ENCODE data around the gene PPP6R3.

The PPP6R3 gene

GRCh38 chr11:68504432-68505066 lies 44.0 kb downstream of the PPP6R3 start:
- no peak for TF ChIP-seq CTCF (IDR thresholded peaks at IDR 0.05; ENCODE audit: unreplicated experiment in 3 of 3)
- Mint-ChIP-seq H3K27ac (peak overlapping the region; percentile 22 to 62 (median 38)), H3K4me3 (no peak overlapping the region), H3K9me3 (no peaks in the 10 kb centered on the region), H3K27me3 (ENCODE audit: low read depth) (no peaks in the 10 kb centered on the region), H3K36me3 (ENCODE audit: low read depth) (peaks cover 6% of the 10 kb centered on the region), H3K4me1 (peaks cover 71% of the 10 kb centered on the region)

GRCh38 chr11:68505596-68505995 lies 45.0 kb downstream of the PPP6R3 start:
- no peaks in the 10 kb centered on the region for H3K9me3 Mint-ChIP-seq
- H3K4me3 Mint-ChIP-seq, result no peak overlapping the region
- H3K36me3 Mint-ChIP-seq (ENCODE audit: low read depth), result peaks cover 6% of the 10 kb centered on the region

GRCh38 chr11:68506908-68507307 lies 46.4 kb downstream of the PPP6R3 start:
- no peaks in the 10 kb centered on the region for H3K9me3 Mint-ChIP-seq
- H3K27me3 Mint-ChIP-seq (ENCODE audit: low read depth), result no peaks in the 10 kb centered on the region
- H3K36me3 Mint-ChIP-seq (ENCODE audit: low read depth), result peaks cover 13% of the 10 kb centered on the region
- H3K27ac Mint-ChIP-seq, result no peak overlapping the region
- no peak overlapping the region for H3K4me3 Mint-ChIP-seq
- peaks cover 61% of the 10 kb centered on the region for H3K4me1 Mint-ChIP-seq
- no peak for TF ChIP-seq CTCF (IDR thresholded peaks at IDR 0.05; ENCODE audit: unreplicated experiment in 3 of 3)

More at GRCh38 chr11:68505596-68505995, 45.0 kb downstream of the PPP6R3 start:
- no peak overlapping the region for H3K27ac Mint-ChIP-seq
- no peaks in the 10 kb centered on the region for H3K27me3 Mint-ChIP-seq (ENCODE audit: low read depth)
- no peak for TF ChIP-seq CTCF (IDR thresholded peaks at IDR 0.05; ENCODE audit: unreplicated experiment in 3 of 3)
- H3K4me1 Mint-ChIP-seq, result peaks cover 63% of the 10 kb centered on the region

GRCh38 chr11:68508425-68508824 lies 47.9 kb downstream of the PPP6R3 start:
- Mint-ChIP-seq H3K27me3 (ENCODE audit: low read depth) (no peaks in the 10 kb centered on the region), H3K9me3 (no peaks in the 10 kb centered on the region), H3K36me3 (ENCODE audit: low read depth) (peaks cover 25% of the 10 kb centered on the region), H3K4me1 (peaks cover 60% of the 10 kb centered on the region), H3K4me3 (no peak overlapping the region), H3K27ac (peak overlapping the region in 1 of 3 experiments; percentile 21)
- TF ChIP-seq CTCF (IDR thresholded peaks at IDR 0.05; ENCODE audit: unreplicated experiment in 3 of 3), result no peak

- no peaks in the 10 kb centered on the region for H3K9me3 Mint-ChIP-seq
- TF ChIP-seq CTCF (IDR thresholded peaks at IDR 0.05; ENCODE audit: unreplicated experiment in 3 of 3), result no peak
- peaks cover 58% of the 10 kb centered on the region for H3K4me1 Mint-ChIP-seq
- H3K27ac Mint-ChIP-seq, result peak overlapping the region; percentile 20 to 55 (median 21)
- peaks cover 32% of the 10 kb centered on the region for H3K36me3 Mint-ChIP-seq (ENCODE audit: low read depth)
- no peak overlapping the region for H3K4me3 Mint-ChIP-seq
- no peaks in the 10 kb centered on the region for H3K27me3 Mint-ChIP-seq (ENCODE audit: low read depth)
Observed at GRCh38 chr11:68509066-68509465, 48.5 kb downstream of the PPP6R3 start.

GRCh38 chr11:68513930-68514487 lies 53.5 kb downstream of the PPP6R3 start:
- Mint-ChIP-seq H3K36me3 (ENCODE audit: low read depth) (peaks cover 61% of the 10 kb centered on the region), H3K27me3 (ENCODE audit: low read depth) (no peaks in the 10 kb centered on the region), H3K9me3 (no peaks in the 10 kb centered on the region), H3K4me1 (peaks cover 24% of the 10 kb centered on the region), H3K27ac (peak overlapping the region in 1 of 3 experiments; percentile 17), H3K4me3 (no peak overlapping the region)
- no peak for TF ChIP-seq CTCF (IDR thresholded peaks at IDR 0.05; ENCODE audit: unreplicated experiment in 3 of 3)
